ENCODE results near the gene UBTF.

DNA sequence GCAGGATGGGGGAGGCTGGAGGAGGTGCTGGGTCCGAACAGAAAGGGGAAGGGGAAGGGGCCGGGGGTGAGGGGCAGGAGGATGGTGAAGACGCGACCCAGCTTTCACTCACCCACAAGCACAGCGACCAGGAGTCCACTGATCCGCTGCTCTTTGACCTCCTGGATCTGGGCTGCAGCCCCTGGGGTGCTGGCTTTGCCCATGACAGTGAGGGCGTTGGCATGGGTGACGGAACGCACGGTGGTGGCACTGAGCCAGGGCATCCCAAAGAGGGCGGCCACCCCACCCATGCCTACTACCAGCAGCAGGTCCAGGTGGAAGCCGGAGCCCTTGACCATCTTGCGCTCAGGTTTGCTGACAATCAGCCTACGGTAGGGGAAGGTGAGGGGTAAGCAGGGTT is 33.5 kb upstream of the UBTF start:
- no peak for TF ChIP-seq POLR2A (IDR thresholded peaks at IDR 0.05)
- TF ChIP-seq CTCF (IDR thresholded peaks at IDR 0.05) = no peak

Data from breast epithelium (tissue), 3 donors.